NCI-H128 (cell line): ENCODE results near the gene COL4A1.

ENCODE experiments used
- DNase-seq: peaks from one replicate; lab custom pipeline; 2025; ENCODE audit not compliant: unreplicated experiment; lab: John Stamatoyannopoulos, UW

The COL4A1 gene

GRCh38 chr13:110239280-110240125 lies 67.5 kb downstream of the COL4A1 start:
- no peak for DNase-seq

GRCh38 chr13:110238818-110239195 lies 68.2 kb downstream of the COL4A1 start:
- no peak for DNase-seq

GRCh38 chr13:110237875-110238817 lies 68.8 kb downstream of the COL4A1 start:
- DNase-seq: no peak

GRCh38 chr13:110236831-110237261 lies 70.1 kb downstream of the COL4A1 start:
- DNase-seq: no peak

GRCh38 chr13:110236431-110236830 lies 70.5 kb downstream of the COL4A1 start:
- DNase-seq: no peak

GRCh38 chr13:110234532-110234931 lies 72.4 kb downstream of the COL4A1 start:
- DNase-seq: no peak

- no peak for DNase-seq
These were observed 73.0 kb downstream of the COL4A1 start for GRCh38 chr13:110233951-110234280.

- no peak for DNase-seq
These were observed 73.6 kb downstream of the COL4A1 start for GRCh38 chr13:110233181-110233950.

- no peak for DNase-seq
These were observed 74.2 kb downstream of the COL4A1 start for GRCh38 chr13:110232756-110233155.

GRCh38 chr13:110232142-110232541 lies 74.8 kb downstream of the COL4A1 start:
- DNase-seq: no peak

GRCh38 chr13:110231348-110232047 lies 75.5 kb downstream of the COL4A1 start:
- no peak for DNase-seq

GRCh38 chr13:110230661-110231347 lies 76.2 kb downstream of the COL4A1 start:
- no peak for DNase-seq

- no peak for DNase-seq
These were observed 76.9 kb downstream of the COL4A1 start for GRCh38 chr13:110229905-110230563.

- DNase-seq: no peak
These were observed 77.7 kb downstream of the COL4A1 start for GRCh38 chr13:110228936-110229904.

GRCh38 chr13:110227864-110228643 lies 78.9 kb downstream of the COL4A1 start:
- DNase-seq: no peak

- DNase-seq: no peak
These were observed 79.5 kb downstream of the COL4A1 start for GRCh38 chr13:110227416-110227815.
